Mesenchymal stem cell (in vitro differentiated cells and primary cell): ENCODE measurements around the gene SEMG2.

ENCODE experiments used
- DNase-seq: peaks from one replicate; pipeline ENCODE4 v3.0.0-alpha.2; 2013
- H2AFZ ChIP-seq: one replicate; pipeline ENCODE4 v1.6.1; 2013; ENCODE audit warnings: low read depth, mild to moderate bottlenecking, control low read depth, inconsistent platforms, low read length, moderate library complexity
- H2AK5ac ChIP-seq: 2 replicates; pipeline ENCODE4 v1.6.1; 2013; ENCODE audit warnings: low read length, moderate library complexity, mild to moderate bottlenecking, inconsistent platforms; ENCODE audit not compliant: severe bottlenecking
- H2BK120ac ChIP-seq: one replicate; pipeline ENCODE4 v1.6.1; 2013; ENCODE audit warnings: low read depth, mild to moderate bottlenecking, inconsistent platforms, low read length, moderate library complexity
- H2BK12ac ChIP-seq, 2 experiments: one replicate each; pipeline ENCODE4 v1.6.1; 2013; ENCODE audit warnings: inconsistent platforms in 2 of 2, low read length in 2 of 2, mild to moderate bottlenecking in 2 of 2, moderate library complexity in 2 of 2, control low read depth in 1 of 2
- H2BK15ac ChIP-seq: one replicate; pipeline ENCODE4 v1.6.1; 2013; ENCODE audit warnings: mild to moderate bottlenecking, low read depth, inconsistent platforms; ENCODE audit not compliant: poor library complexity, severe bottlenecking
- H2BK5ac ChIP-seq: 2 replicates; pipeline ENCODE4 v1.6.1; 2013; ENCODE audit warnings: low read depth, mild to moderate bottlenecking, low read length, control low read depth, inconsistent platforms; ENCODE audit not compliant: poor library complexity, severe bottlenecking
- H3K14ac ChIP-seq, 2 experiments: one replicate each; pipeline ENCODE4 v1.6.1; 2013; ENCODE audit warnings: inconsistent platforms in 2 of 2, low read length in 2 of 2, control low read depth in 1 of 2, mild to moderate bottlenecking in 1 of 2, moderate library complexity in 1 of 2
- H3K18ac ChIP-seq, 2 experiments: one replicate each; pipeline ENCODE4 v1.6.1; 2013; ENCODE audit warnings: inconsistent platforms in 2 of 2, low read length in 2 of 2, control low read depth in 1 of 2, low read depth in 1 of 2, mild to moderate bottlenecking in 1 of 2
- H3K23ac ChIP-seq, 2 experiments: one replicate each; pipeline ENCODE4 v1.6.1; 2013; ENCODE audit warnings: inconsistent platforms in 2 of 2, low read length in 2 of 2, mild to moderate bottlenecking in 2 of 2, moderate library complexity in 2 of 2, control low read depth in 1 of 2
- H3K27ac ChIP-seq: 2 replicates; pipeline ENCODE4 v1.5.1; 2013; ENCODE audit warnings: mild to moderate bottlenecking, moderate library complexity, low read length, control low read depth, inconsistent platforms; ENCODE audit not compliant: poor library complexity, severe bottlenecking
- H3K27me3 ChIP-seq, 2 experiments: 2 replicates each; pipeline versions ENCODE4 v1.6.1 to v1.7.0; 2013; ENCODE audit warnings: low read length in 2 of 2, mild to moderate bottlenecking in 2 of 2, moderate library complexity in 2 of 2, control low read depth in 1 of 2, inconsistent platforms in 1 of 2; ENCODE audit not compliant: control insufficient read depth in 1 of 2, insufficient read depth in 1 of 2
- H3K36me3 ChIP-seq, 2 experiments: 2 replicates each; pipeline versions ENCODE4 v1.6.1 to v1.7.0; 2013; ENCODE audit warnings: low read length in 2 of 2, control low read depth in 1 of 2, inconsistent platforms in 1 of 2, low read depth in 1 of 2, mild to moderate bottlenecking in 1 of 2; ENCODE audit not compliant: insufficient read depth in 2 of 2, control insufficient read depth in 1 of 2
- H3K4ac ChIP-seq, 2 experiments: one replicate each; pipeline ENCODE4 v1.6.1; 2013; ENCODE audit warnings: inconsistent platforms in 2 of 2, low read length in 2 of 2, mild to moderate bottlenecking in 2 of 2, moderate library complexity in 2 of 2, control low read depth in 1 of 2, low read depth in 1 of 2
- H3K4me1 ChIP-seq: 2 replicates; pipeline ENCODE4 v1.6.1; 2013; ENCODE audit warnings: low read depth, low read length, control low read depth; ENCODE audit not compliant: control insufficient read depth, insufficient read depth
- H3K4me2 ChIP-seq: 2 replicates; pipeline ENCODE4 v1.6.1; 2013; ENCODE audit warnings: low read length, mild to moderate bottlenecking, inconsistent platforms; ENCODE audit not compliant: poor library complexity, severe bottlenecking
- H3K4me3 ChIP-seq, 2 experiments: 2 replicates each; pipeline versions ENCODE4 v1.5.1 to v1.7.0; 2013; ENCODE audit warnings: low read length in 2 of 2, mild to moderate bottlenecking in 2 of 2, control low read depth in 1 of 2, low read depth in 1 of 2; ENCODE audit not compliant: insufficient read depth in 1 of 2
- H3K79me1 ChIP-seq: replicated peaks from 2 replicates; pipeline ENCODE4 v1.6.1; 2013; ENCODE audit warnings: mild to moderate bottlenecking, control low read depth, low read length, inconsistent platforms; ENCODE audit not compliant: poor library complexity, severe bottlenecking
- H3K9ac ChIP-seq: 2 replicates; pipeline ENCODE4 v1.7.0; 2013; ENCODE audit warnings: mild to moderate bottlenecking, low read length, moderate library complexity
- H3K9me3 ChIP-seq: 2 replicates; pipeline ENCODE4 v1.7.0; 2013; ENCODE audit warnings: mild to moderate bottlenecking, low read length; ENCODE audit not compliant: control insufficient read depth
- H4K8ac ChIP-seq: one replicate; pipeline ENCODE4 v1.6.1; 2013; ENCODE audit warnings: inconsistent platforms, mild to moderate bottlenecking, low read length, moderate library complexity
- H4K91ac ChIP-seq: one replicate; pipeline ENCODE4 v1.6.1; 2013; ENCODE audit warnings: mild to moderate bottlenecking, low read length, inconsistent platforms
- WGBS: methylation state at CpG from one replicate; pipeline ENCODE4 v1.1.7; 2013; ENCODE audit warnings: mixed read lengths; 5-methylcytosine and 5-hydroxymethylcytosine counted together

SEMG2 gene

DNA sequence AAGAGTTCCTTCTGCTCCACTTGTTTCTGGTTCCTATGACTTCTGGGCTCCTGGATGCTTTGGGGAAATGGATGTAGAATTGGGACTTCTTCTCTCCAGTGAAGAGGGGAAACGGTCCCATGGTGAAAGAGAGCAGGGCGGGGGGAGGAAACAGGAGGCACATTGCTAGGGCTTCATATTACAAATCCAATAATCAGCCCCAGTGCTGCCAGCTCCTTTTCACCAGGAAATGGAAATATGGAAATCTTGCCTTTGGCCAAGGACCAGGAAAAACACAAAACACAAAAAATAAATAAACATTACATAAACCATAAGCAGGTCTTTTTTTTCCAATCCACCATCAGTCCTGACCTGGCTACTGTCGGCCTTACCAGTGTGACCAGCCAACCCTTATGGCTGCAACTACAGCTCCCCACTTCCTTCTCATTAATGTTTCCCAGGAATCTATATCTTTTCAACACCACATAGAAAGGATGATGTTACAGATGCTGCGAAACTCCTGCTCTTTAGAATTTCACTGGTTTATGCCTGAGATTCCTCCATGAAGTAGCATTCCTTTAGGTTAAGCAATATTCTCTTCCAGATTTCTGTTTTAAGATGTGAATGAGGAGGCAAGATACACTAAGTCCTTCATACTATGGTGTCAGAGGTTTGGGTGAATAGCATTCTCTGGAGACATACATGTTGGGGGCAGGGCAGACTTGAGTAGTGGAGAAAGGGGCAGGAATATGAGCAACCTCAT, 44.5 kb upstream of the SEMG2 start:
- Histone ChIP-seq H3K27me3 (peaks cover 0 to 8% of the 10 kb centered on the region in 2 experiments), H3K79me1 (no peaks in the 10 kb centered on the region), H3K14ac (no peak overlapping the region), H2AK5ac (no peak overlapping the region), H3K18ac (no peak overlapping the region), H2BK120ac (no peak overlapping the region), H3K4me3 (no peak overlapping the region), H2BK5ac (no peak overlapping the region), H3K4me2 (no peak overlapping the region), H4K91ac (no peak overlapping the region), H3K9me3 (no peaks in the 10 kb centered on the region), H2BK12ac (no peak overlapping the region), H3K23ac (no peak overlapping the region), H3K36me3 (no peaks in the 10 kb centered on the region), H3K4me1 (no peaks in the 10 kb centered on the region), H3K9ac (no peak overlapping the region), H2AFZ (no peak overlapping the region), H2BK15ac (no peak overlapping the region), H3K27ac (no peak overlapping the region), H3K4ac (no peak overlapping the region), H4K8ac (no peak overlapping the region)
- no peak for DNase-seq
- 78% methylated on average over 4 of the region's 4 CpGs for WGBS

DNA sequence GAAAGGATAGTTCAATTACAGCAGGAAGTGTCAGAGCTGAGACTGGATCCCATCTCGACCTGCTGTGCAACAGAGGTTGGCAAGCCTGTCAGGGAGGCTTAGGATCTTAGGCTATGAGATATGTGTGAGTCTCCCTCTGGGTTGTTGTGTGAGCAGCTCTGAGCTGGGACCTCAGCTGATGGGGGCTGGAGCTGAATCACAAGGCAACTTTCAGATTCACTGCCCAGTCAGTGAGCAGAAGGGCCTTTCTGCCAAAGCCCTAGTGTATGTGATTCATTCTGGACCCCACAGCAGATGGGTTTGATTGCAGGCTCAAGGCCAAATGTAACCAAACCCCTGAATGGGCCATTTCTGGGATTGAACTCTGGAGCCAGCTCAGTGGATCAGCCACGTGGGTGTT, 42.0 kb upstream of the SEMG2 start:
- Histone ChIP-seq H3K9me3 (no peaks in the 10 kb centered on the region), H3K23ac (no peak overlapping the region), H2BK12ac (no peak overlapping the region), H3K18ac (no peak overlapping the region), H3K9ac (no peak overlapping the region), H3K4me3 (peak overlapping the region in 1 of 2 experiments; percentile 3), H3K14ac (no peak overlapping the region), H3K36me3 (no peaks in the 10 kb centered on the region), H2AFZ (no peak overlapping the region), H2BK120ac (no peak overlapping the region), H4K8ac (no peak overlapping the region), H3K4me1 (no peaks in the 10 kb centered on the region), H2AK5ac (no peak overlapping the region), H3K4ac (no peak overlapping the region), H4K91ac (no peak overlapping the region), H3K4me2 (no peak overlapping the region), H2BK5ac (no peak overlapping the region), H3K79me1 (no peaks in the 10 kb centered on the region), H2BK15ac (no peak overlapping the region), H3K27me3 (peaks cover 0 to 8% of the 10 kb centered on the region in 2 experiments), H3K27ac (no peak overlapping the region)
- 39% methylated on average over 2 of the region's 2 CpGs for WGBS
- no peak for DNase-seq

DNA sequence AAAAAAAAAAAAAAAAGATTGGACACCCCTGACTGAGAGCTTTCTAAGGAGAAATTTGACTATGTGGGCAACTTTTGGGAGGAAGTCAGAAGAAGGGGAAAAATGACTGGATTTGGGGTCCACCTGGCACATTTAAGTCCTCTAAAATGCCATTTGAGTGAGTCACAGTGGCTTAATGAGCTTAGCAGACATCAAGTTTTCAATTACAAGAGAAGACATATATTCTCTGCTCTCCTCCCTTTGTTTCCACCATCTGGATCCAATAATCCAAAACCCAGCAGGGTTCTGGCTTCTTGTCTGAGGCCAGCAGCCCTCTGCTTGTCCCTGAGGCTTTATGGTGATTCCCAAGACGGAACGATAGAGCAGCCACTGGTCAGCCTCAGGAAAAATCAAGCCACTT, 39.5 kb upstream of the SEMG2 start:
- no peaks in the 10 kb centered on the region for H3K79me1 ChIP-seq
- no peak overlapping the region for H3K4me3 ChIP-seq
- no peak overlapping the region for H2AK5ac ChIP-seq
- H3K4me2 ChIP-seq, result no peak overlapping the region
- no peak for DNase-seq
- peaks cover 0 to 4% of the 10 kb centered on the region in 2 experiments for H3K27me3 ChIP-seq
- H2BK5ac ChIP-seq, result no peak overlapping the region
- H3K36me3 ChIP-seq, result no peaks in the 10 kb centered on the region
- no peak overlapping the region for H3K9ac ChIP-seq
- WGBS, result 94% methylated on average over 2 of the region's 2 CpGs
- no peak overlapping the region for H3K4ac ChIP-seq
- no peak overlapping the region for H3K23ac ChIP-seq
- H4K91ac ChIP-seq, result no peak overlapping the region
- H4K8ac ChIP-seq, result no peak overlapping the region
- no peak overlapping the region for H2BK12ac ChIP-seq
- no peak overlapping the region for H3K18ac ChIP-seq
- H3K27ac ChIP-seq, result no peak overlapping the region
- H3K14ac ChIP-seq, result no peak overlapping the region
- H2BK120ac ChIP-seq, result no peak overlapping the region
- H2AFZ ChIP-seq, result no peak overlapping the region
- no peaks in the 10 kb centered on the region for H3K9me3 ChIP-seq
- no peak overlapping the region for H2BK15ac ChIP-seq
- no peaks in the 10 kb centered on the region for H3K4me1 ChIP-seq

DNA sequence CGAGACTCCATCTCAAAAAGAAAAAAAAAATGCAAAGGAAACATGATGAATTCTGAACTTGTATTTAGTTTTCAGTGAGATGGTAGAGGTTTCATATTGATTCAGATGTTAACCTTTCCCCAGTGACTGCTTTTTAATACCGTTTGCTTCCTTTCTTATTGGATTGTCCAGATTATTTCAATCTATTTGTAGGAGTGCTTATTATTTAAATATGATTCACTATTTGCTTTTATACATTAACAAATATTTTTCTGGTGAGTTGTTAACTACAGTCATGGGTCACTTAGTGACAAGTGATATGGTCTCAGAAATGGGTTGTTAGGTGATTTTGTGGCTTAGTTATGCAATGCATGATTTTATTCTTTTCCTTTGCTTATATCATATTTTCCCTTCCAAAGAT, 38.1 kb upstream of the SEMG2 start:
- Histone ChIP-seq H3K4me1 (no peaks in the 10 kb centered on the region), H2BK15ac (no peak overlapping the region), H2BK12ac (no peak overlapping the region), H2BK120ac (no peak overlapping the region), H3K9ac (no peak overlapping the region), H4K91ac (no peak overlapping the region), H3K23ac (no peak overlapping the region), H2AFZ (no peak overlapping the region), H3K9me3 (no peaks in the 10 kb centered on the region), H3K27me3 (peaks cover 0 to 10% of the 10 kb centered on the region in 2 experiments), H2BK5ac (no peak overlapping the region), H3K4me2 (no peak overlapping the region), H3K14ac (no peak overlapping the region), H3K36me3 (no peaks in the 10 kb centered on the region), H3K79me1 (no peaks in the 10 kb centered on the region), H3K4me3 (no peak overlapping the region), H3K18ac (no peak overlapping the region), H4K8ac (no peak overlapping the region), H2AK5ac (no peak overlapping the region), H3K27ac (no peak overlapping the region), H3K4ac (no peak overlapping the region)
- no peak for DNase-seq
- WGBS, result 100% methylated on average over 1 of the region's 2 CpGs
